Uterus (tissue), 4 donors: ENCODE data around the gene PPP2R3C. TPM values are rescaled to one million over a fixed set of nuclear protein-coding genes. Genes with fewer than 3 reads are reported as not detected.
"Not testable (repeated sequence)": the region's sequence is repeated elsewhere in the genome, so short reads cannot be mapped to it uniquely, and the experiment has no call there.

ENCODE experiments used
- DNase-seq, 2 donors: peaks; one replicate each; pipeline ENCODE4 v3.0.0-alpha.2; 2019 to 2020
- H3K27ac ChIP-seq, 2 donors: fragments of 200-600 bp; sonication (generic); 1 replicate in 1 of 2; 2 replicates in 1 of 2; pipeline ENCODE4 v1.5.1; 2016 to 2018
- H3K27me3 ChIP-seq, 2 donors: fragments of 200-600 bp; sonication (generic); one replicate each; pipeline ENCODE4 v1.5.1; 2018 to 2019; ENCODE audit warnings: control low read depth in 1 of 2
- H3K36me3 ChIP-seq, 2 donors: fragments of 200-600 bp; sonication (generic); one replicate each; pipeline ENCODE4 v1.5.1; 2019; ENCODE audit warnings: control low read depth in 1 of 2
- H3K4me1 ChIP-seq, 2 donors: fragments of 200-600 bp; sonication (generic); one replicate each; pipeline ENCODE4 v1.5.1; 2018 to 2019; ENCODE audit warnings: control low read depth in 1 of 2
- H3K4me3 ChIP-seq, 2 donors: fragments of 200-600 bp; sonication (generic); 1 replicate in 1 of 2; 2 replicates in 1 of 2; pipeline ENCODE4 v1.5.1; 2018 to 2019; ENCODE audit warnings: mild to moderate bottlenecking in 1 of 2
- H3K9me3 ChIP-seq, 2 donors: fragments of 200-600 bp; sonication (generic); one replicate each; pipeline ENCODE4 v1.5.1; 2019; ENCODE audit warnings: control low read depth in 1 of 2
- POLR2A ChIP-seq, 2 donors: fragments of 450-650 bp; IDR thresholded peaks; one replicate each; pipeline ENCODE4 v1.6.1; 2016; ENCODE audit warnings: antibody characterized with exemption in 2 of 2, mild to moderate bottlenecking in 1 of 2, moderate library complexity in 1 of 2
- intact Hi-C: fragments of 100-400 bp; cut with DNase I; formaldehyde crosslinking; loops from one replicate; pipeline ENCODE4 v1.15.1; 2023; ENCODE audit warnings: low total_unique reads
- total RNA-seq, 4 donors: library from RNA; depleted of rRNA in 3 of 4; stranded (reverse); fragments of >200 nt in 3 of 4; gene quantifications; one replicate each; pipeline versions ENCODE4 v1.1.0 to v1.2.4, GENCODE V29; 2014 to 2023
- TF ChIP-seq, protein P1 (sequence below), 4 experiments: fragments of 200-600 bp in 2 of 4; fragments of 450-650 bp in 2 of 4; sonication (generic) in 2 of 4; IDR thresholded peaks; one replicate each; pipeline ENCODE4 v1.5.1; 2016 to 2019; ENCODE audit warnings: antibody characterized with exemption in 4 of 4, mild to moderate bottlenecking in 2 of 4, moderate library complexity in 1 of 4
- donor health status: DM: yes; HTN: yes; CAD: no.

PPP2R3C gene
- total RNA-seq, 4 donors from 2014 or later, result 18.5 to 48.0 (median 29.4) TPM

GRCh38 chr14:35159742-35160409, 38.1 kb upstream of the PPP2R3C start:
- Histone ChIP-seq H3K36me3 (no peaks in the 10 kb centered on the region), H3K27ac (no peak overlapping the region), H3K4me1 (no peaks in the 10 kb centered on the region), H3K9me3 (no peaks in the 10 kb centered on the region), H3K27me3 (no peaks in the 10 kb centered on the region), H3K4me3 (no peak overlapping the region)
- intact Hi-C loops, result no loop called here
- no peak for DNase-seq
- TF ChIP-seq POLR2A (IDR thresholded peaks at IDR 0.05), result no peak
- TF ChIP-seq, protein P1, sequence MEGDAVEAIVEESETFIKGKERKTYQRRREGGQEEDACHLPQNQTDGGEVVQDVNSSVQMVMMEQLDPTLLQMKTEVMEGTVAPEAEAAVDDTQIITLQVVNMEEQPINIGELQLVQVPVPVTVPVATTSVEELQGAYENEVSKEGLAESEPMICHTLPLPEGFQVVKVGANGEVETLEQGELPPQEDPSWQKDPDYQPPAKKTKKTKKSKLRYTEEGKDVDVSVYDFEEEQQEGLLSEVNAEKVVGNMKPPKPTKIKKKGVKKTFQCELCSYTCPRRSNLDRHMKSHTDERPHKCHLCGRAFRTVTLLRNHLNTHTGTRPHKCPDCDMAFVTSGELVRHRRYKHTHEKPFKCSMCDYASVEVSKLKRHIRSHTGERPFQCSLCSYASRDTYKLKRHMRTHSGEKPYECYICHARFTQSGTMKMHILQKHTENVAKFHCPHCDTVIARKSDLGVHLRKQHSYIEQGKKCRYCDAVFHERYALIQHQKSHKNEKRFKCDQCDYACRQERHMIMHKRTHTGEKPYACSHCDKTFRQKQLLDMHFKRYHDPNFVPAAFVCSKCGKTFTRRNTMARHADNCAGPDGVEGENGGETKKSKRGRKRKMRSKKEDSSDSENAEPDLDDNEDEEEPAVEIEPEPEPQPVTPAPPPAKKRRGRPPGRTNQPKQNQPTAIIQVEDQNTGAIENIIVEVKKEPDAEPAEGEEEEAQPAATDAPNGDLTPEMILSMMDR (IDR thresholded peaks at IDR 0.05), result no peak

DNA sequence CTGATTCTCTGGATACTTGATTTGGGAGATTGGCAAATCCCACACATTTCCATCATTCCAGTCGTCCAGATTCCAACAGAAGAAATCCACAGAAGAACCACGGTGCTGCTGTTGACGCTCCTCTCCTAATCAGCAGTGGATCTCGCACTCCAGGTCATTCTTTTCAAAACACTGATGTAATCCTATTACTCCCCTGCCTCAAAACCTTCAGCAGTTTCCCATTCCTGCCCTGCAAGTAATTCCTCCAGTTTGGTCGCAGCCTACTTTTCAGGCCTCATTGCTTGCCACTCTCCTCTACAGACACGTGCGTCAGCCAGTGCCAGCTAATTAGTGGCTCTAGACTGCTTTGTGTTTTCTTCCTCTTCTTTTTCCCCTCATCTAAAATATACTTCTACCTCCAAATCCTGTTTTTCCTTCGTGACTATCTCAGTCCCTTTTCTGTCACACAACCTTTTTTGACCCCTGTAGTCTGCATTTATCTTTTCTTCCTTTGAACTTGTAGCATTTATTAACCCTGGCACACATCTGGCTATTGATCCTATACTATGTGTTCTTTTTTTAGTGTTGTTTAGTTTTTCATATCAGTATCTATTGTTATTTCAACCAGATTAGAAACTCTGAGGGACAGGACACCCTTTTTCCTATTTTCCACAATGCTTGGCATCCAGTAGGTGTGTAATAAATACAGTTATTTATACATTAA, 37.3 kb upstream of the PPP2R3C start:
- TF ChIP-seq, protein P1 (IDR thresholded peaks at IDR 0.05), result no peak
- TF ChIP-seq POLR2A (IDR thresholded peaks at IDR 0.05), result no peak
- Histone ChIP-seq H3K4me3 (no peak overlapping the region), H3K36me3 (no peaks in the 10 kb centered on the region), H3K9me3 (no peaks in the 10 kb centered on the region), H3K27me3 (no peaks in the 10 kb centered on the region), H3K4me1 (no peaks in the 10 kb centered on the region), H3K27ac (no peak overlapping the region)
- intact Hi-C loops, result no loop called here
- no peak for DNase-seq

DNA sequence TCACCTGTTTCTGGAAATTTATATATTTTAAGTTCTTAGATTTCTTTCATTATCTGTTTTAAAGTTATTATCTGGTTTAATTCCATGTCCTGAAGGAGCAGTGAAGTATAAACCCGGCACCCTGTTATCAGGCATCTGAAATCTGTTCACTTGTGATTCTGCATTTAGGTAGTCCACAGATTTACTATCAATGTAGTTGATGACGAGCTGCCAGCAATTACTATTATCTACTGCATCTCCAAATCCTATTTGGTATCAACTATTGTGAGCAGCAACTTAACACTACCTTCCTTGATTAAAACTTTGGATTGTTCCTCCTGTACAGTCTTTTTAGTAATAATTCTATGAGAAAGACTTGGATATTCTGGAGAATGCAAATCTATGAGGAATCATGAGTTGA, 36.7 kb upstream of the PPP2R3C start:
- Histone ChIP-seq H3K27me3 (no peaks in the 10 kb centered on the region), H3K9me3 (no peaks in the 10 kb centered on the region), H3K36me3 (no peaks in the 10 kb centered on the region), H3K4me3 (no peak overlapping the region), H3K27ac (no peak overlapping the region), H3K4me1 (no peaks in the 10 kb centered on the region)
- TF ChIP-seq, protein P1 (IDR thresholded peaks at IDR 0.05), result no peak
- TF ChIP-seq POLR2A (IDR thresholded peaks at IDR 0.05), result no peak
- no peak for DNase-seq
- intact Hi-C loops, result no loop called here

GRCh38 chr14:35155962-35156361, 34.2 kb upstream of the PPP2R3C start:
- no peak overlapping the region for H3K4me3 ChIP-seq
- no peaks in the 10 kb centered on the region for H3K4me1 ChIP-seq
- DNase-seq, result no peak
- no peaks in the 10 kb centered on the region for H3K27me3 ChIP-seq
- no peaks in the 10 kb centered on the region for H3K36me3 ChIP-seq
- H3K9me3 ChIP-seq, result no peaks in the 10 kb centered on the region
- no peak overlapping the region for H3K27ac ChIP-seq
- intact Hi-C loops, result no loop called here
- TF ChIP-seq, protein P1 (IDR thresholded peaks at IDR 0.05), result no peak
- TF ChIP-seq POLR2A (IDR thresholded peaks at IDR 0.05), result no peak

DNA sequence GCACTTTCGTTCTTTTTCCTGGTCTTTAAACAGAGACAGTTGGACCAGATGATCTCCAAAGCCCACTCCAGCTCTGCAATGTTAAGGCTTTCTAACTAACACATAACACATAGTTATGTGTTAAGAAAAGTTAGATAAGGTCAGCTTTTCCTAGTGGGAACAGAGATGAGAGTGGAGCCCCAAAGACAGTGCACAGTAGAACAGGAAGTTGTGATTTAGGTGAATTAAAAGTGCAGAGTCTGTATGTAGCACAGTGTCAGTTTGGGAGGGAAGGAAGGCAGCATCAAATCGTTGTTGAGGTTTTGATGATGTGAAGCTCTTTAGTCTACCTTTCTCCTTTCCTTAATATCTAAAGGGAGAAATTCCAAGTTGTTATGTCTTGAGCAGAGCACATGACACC, 32.2 kb upstream of the PPP2R3C start:
- no peaks in the 10 kb centered on the region for H3K36me3 ChIP-seq
- H3K27ac ChIP-seq, result no peak overlapping the region
- TF ChIP-seq, protein P1 (IDR thresholded peaks at IDR 0.05), result no peak
- TF ChIP-seq POLR2A (IDR thresholded peaks at IDR 0.05), result no peak
- no peak overlapping the region for H3K4me3 ChIP-seq
- intact Hi-C loops, result no loop called here
- no peaks in the 10 kb centered on the region for H3K4me1 ChIP-seq
- H3K9me3 ChIP-seq, result no peaks in the 10 kb centered on the region
- no peaks in the 10 kb centered on the region for H3K27me3 ChIP-seq
- DNase-seq, result no peak

GRCh38 chr14:35152531-35152930, 30.7 kb upstream of the PPP2R3C start:
- H3K4me3 ChIP-seq, intact Hi-C loops, H3K36me3 ChIP-seq, H3K27me3 ChIP-seq, H3K27ac ChIP-seq, DNase-seq, H3K9me3 ChIP-seq, H3K4me1 ChIP-seq: not testable (repeated sequence)
